HepG2 (cell line): ENCODE data around the gene ZBTB46. TPM values are rescaled to one million over a fixed set of nuclear protein-coding genes. Genes with fewer than 3 reads are reported as not detected.

Source experiments
- FOXC1 ChIP-seq: sonication (generic); formaldehyde crosslinking; IDR thresholded peaks from 2 replicates; pipeline ENCODE4 v1.8.0; 2022; ENCODE audit warnings: mild to moderate bottlenecking, missing genetic modification reagents, borderline replicate concordance
- KAT8 ChIP-seq: IDR thresholded peaks from 2 replicates; pipeline ENCODE4 v1.6.1; 2016; ENCODE audit warnings: missing genetic modification reagents, missing compliant biosample characterization
- LCORL ChIP-seq, 2 experiments: fragments of 450-650 bp in 1 of 2; sonication (generic) in 1 of 2; formaldehyde crosslinking in 1 of 2; IDR thresholded peaks; 2 replicates each; pipeline versions ENCODE4 v1.5.0 to v1.6.1; 2017 to 2020; ENCODE audit warnings: antibody characterized with exemption in 1 of 2, missing genetic modification reagents in 1 of 2
- MAFF ChIP-seq: IDR thresholded peaks from 2 replicates; pipeline ENCODE4 v1.6.1; 2011; ENCODE audit warnings: low read depth, low read length, improper control_type of control experiment
- MXI1 ChIP-seq: IDR thresholded peaks from 3 replicates; pipeline ENCODE4 v1.6.1; 2012; ENCODE audit warnings: low read depth, low read length, inconsistent platforms, borderline replicate concordance
- NFATC3 ChIP-seq: sonication (generic); formaldehyde crosslinking; IDR thresholded peaks from 2 replicates; pipeline ENCODE4 v1.5.1; 2020; ENCODE audit warnings: mild to moderate bottlenecking, missing genetic modification reagents
- ONECUT2 ChIP-seq: sonication (generic); formaldehyde crosslinking; IDR thresholded peaks from 2 replicates; pipeline ENCODE4 v1.4.0; 2020; ENCODE audit warnings: missing genetic modification reagents
- POLR2G ChIP-seq: fragments of 200-400 bp; formaldehyde crosslinking; IDR thresholded peaks from 2 replicates; pipeline ENCODE4 v1.6.1; 2018; ENCODE audit warnings: mild to moderate bottlenecking, low read depth, low read length, moderate library complexity
- RELA ChIP-seq: sonication (generic); formaldehyde crosslinking; IDR thresholded peaks from 2 replicates; pipeline ENCODE4 v1.4.0; 2020; ENCODE audit warnings: missing genetic modification reagents
- RXRB ChIP-seq: IDR thresholded peaks from 2 replicates; pipeline ENCODE4 v1.6.1; 2016; ENCODE audit warnings: borderline replicate concordance, missing genetic modification reagents, missing compliant biosample characterization
- TBP ChIP-seq: sonication (generic); formaldehyde crosslinking; IDR thresholded peaks from 2 replicates; pipeline ENCODE4 v1.5.0; 2020; ENCODE audit warnings: missing genetic modification reagents
- TRIM24 ChIP-seq: sonication (generic); formaldehyde crosslinking; IDR thresholded peaks from 2 replicates; pipeline ENCODE4 v1.8.0; 2022; ENCODE audit warnings: mild to moderate bottlenecking, missing genetic modification reagents
- ZBTB7A ChIP-seq: sonication (generic); formaldehyde crosslinking; IDR thresholded peaks from 2 replicates; pipeline ENCODE4 v1.8.0; 2022; ENCODE audit warnings: mild to moderate bottlenecking, missing genetic modification reagents
- ZNF230 ChIP-seq: sonication (generic); formaldehyde crosslinking; IDR thresholded peaks from 2 replicates; pipeline ENCODE4 v1.4.0; 2020; ENCODE audit warnings: mild to moderate bottlenecking, missing genetic modification reagents
- ZNF44 ChIP-seq: sonication (generic); formaldehyde crosslinking; IDR thresholded peaks from 2 replicates; pipeline ENCODE4 v1.5.1; 2020; ENCODE audit warnings: mild to moderate bottlenecking, missing genetic modification reagents
- ZNF616 ChIP-seq: sonication (generic); formaldehyde crosslinking; IDR thresholded peaks from 2 replicates; pipeline ENCODE4 v1.5.0; 2020; ENCODE audit warnings: low read depth, mild to moderate bottlenecking, missing genetic modification reagents
- ZSCAN30 ChIP-seq: sonication (generic); formaldehyde crosslinking; IDR thresholded peaks from 2 replicates; pipeline ENCODE4 v1.5.0; 2020; ENCODE audit warnings: mild to moderate bottlenecking, missing genetic modification reagents
- polyA plus RNA-seq, 8 experiments: library from polyadenylated mRNA; depleted of rRNA in 3 of 8; stranded (reverse) in 7 of 8; unstranded in 1 of 8; fragments of >200 nt; fragmentation: Illumina TruSeq in 4 of 8; extraction: Trizol in 4 of 8; gene quantifications; 2 replicates each; pipeline versions ENCODE4 v1.2.1 to v1.2.3, GENCODE V29; 2011 to 2016; ENCODE audit warnings: low read depth in 4 of 8, missing spikeins in 1 of 8, mixed read lengths in 1 of 8; ENCODE audit not compliant: insufficient read depth in 1 of 8
- total RNA-seq, 5 experiments: library from RNA; depleted of rRNA; stranded (reverse); fragments of >200 nt; fragmentation: Illumina TruSeq; extraction: Trizol; gene quantifications; 2 replicates each; pipeline ENCODE4 v1.2.3, GENCODE V29; 2016; ENCODE audit warnings: low read depth in 1 of 5
- TF ChIP-seq, protein P1 (sequence below): sonication (generic); formaldehyde crosslinking; conservative IDR thresholded peaks from 2 replicates; pipeline ENCODE4 v1.4.0; 2020; ENCODE audit warnings: mild to moderate bottlenecking, missing genetic modification reagents, moderate library complexity
- TF ChIP-seq, protein P2 (sequence below): sonication (generic); formaldehyde crosslinking; IDR thresholded peaks from 2 replicates; pipeline ENCODE4 v1.8.1; 2023; ENCODE audit warnings: mild to moderate bottlenecking, missing genetic modification reagents
- TF ChIP-seq, protein P3 (sequence below): sonication (generic); formaldehyde crosslinking; IDR thresholded peaks from 2 replicates; pipeline ENCODE4 v1.4.0; 2020; ENCODE audit warnings: missing genetic modification reagents, mild to moderate bottlenecking, borderline replicate concordance
- TF ChIP-seq, protein P4 (sequence below): sonication (generic); formaldehyde crosslinking; IDR thresholded peaks from 2 replicates; pipeline ENCODE4 v1.4.0; 2020; ENCODE audit warnings: missing genetic modification reagents, borderline replicate concordance

ZBTB46 gene
- total and polyA plus RNA-seq, 2 of the 13 experiments (the other 11 are each of a cell fraction or from before 2014, with no cell fraction given) = 1.6 to 13.5 TPM

DNA sequence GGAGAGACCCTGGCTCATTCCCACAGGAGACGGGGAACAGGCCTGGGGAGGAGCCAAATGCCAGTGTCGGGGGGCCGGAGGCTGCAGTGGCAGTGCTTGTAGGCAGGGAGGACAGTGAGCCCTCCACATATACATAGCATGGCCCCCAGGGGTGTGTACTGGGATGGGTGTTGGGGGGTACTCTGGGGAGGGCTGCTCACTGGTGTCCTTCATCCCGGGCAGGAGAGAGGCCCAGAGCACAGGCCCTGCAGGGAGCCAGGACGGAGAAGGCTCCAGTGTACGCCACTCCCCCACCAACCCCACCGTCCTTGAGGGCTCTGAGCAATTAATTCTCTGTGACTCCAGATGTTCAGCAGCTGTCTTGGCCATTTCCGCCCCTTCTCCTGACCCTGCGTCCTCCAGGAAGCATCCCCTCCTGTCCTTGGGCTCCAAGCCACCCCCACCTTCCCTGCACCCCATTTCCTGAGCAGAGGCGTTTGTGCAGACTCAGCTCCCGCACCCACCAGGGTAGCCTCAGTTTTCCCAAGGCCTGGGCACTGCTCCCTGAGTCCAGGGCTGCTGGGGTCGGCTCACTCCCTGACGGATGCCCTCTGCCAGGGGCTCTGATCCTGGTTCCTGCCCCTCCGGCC is 26.8 kb upstream of the ZBTB46 start (continued):
- TF ChIP-seq, protein P1, sequence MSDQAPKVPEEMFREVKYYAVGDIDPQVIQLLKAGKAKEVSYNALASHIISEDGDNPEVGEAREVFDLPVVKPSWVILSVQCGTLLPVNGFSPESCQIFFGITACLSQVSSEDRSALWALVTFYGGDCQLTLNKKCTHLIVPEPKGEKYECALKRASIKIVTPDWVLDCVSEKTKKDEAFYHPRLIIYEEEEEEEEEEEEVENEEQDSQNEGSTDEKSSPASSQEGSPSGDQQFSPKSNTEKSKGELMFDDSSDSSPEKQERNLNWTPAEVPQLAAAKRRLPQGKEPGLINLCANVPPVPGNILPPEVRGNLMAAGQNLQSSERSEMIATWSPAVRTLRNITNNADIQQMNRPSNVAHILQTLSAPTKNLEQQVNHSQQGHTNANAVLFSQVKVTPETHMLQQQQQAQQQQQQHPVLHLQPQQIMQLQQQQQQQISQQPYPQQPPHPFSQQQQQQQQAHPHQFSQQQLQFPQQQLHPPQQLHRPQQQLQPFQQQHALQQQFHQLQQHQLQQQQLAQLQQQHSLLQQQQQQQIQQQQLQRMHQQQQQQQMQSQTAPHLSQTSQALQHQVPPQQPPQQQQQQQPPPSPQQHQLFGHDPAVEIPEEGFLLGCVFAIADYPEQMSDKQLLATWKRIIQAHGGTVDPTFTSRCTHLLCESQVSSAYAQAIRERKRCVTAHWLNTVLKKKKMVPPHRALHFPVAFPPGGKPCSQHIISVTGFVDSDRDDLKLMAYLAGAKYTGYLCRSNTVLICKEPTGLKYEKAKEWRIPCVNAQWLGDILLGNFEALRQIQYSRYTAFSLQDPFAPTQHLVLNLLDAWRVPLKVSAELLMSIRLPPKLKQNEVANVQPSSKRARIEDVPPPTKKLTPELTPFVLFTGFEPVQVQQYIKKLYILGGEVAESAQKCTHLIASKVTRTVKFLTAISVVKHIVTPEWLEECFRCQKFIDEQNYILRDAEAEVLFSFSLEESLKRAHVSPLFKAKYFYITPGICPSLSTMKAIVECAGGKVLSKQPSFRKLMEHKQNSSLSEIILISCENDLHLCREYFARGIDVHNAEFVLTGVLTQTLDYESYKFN (CRISPR knock-in tag) = no peak; the same call in 1 of the 2 replicates
- 0 out of 2 replicates have a peak, but pooled peaks have one; percentile 12 for TF ChIP-seq MAFF
- TF ChIP-seq POLR2G = peak; percentile 28
- TF ChIP-seq MXI1 = no peak
- TF ChIP-seq, protein P2, sequence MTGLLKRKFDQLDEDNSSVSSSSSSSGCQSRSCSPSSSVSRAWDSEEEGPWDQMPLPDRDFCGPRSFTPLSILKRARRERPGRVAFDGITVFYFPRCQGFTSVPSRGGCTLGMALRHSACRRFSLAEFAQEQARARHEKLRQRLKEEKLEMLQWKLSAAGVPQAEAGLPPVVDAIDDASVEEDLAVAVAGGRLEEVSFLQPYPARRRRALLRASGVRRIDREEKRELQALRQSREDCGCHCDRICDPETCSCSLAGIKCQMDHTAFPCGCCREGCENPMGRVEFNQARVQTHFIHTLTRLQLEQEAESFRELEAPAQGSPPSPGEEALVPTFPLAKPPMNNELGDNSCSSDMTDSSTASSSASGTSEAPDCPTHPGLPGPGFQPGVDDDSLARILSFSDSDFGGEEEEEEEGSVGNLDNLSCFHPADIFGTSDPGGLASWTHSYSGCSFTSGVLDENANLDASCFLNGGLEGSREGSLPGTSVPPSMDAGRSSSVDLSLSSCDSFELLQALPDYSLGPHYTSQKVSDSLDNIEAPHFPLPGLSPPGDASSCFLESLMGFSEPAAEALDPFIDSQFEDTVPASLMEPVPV (CRISPR knock-in tag) = 0 out of 2 replicates have a peak, but pooled peaks have one; percentile 37
- no peak for TF ChIP-seq LCORL (IDR thresholded peaks at IDR 0.05)
- 0 out of 2 replicates have a peak, but pooled peaks have one; percentile 7 for TF ChIP-seq LCORL (CRISPR knock-in tag; IDR thresholded peaks at IDR 0.05)
- no peak; the same call in 1 of the 2 replicates for TF ChIP-seq KAT8 (CRISPR knock-in tag)
- TF ChIP-seq ZNF616 (CRISPR knock-in tag) = no peak
- no peak for TF ChIP-seq ZNF230 (CRISPR knock-in tag)
- TF ChIP-seq RELA (CRISPR knock-in tag) = no peak
- no peak for TF ChIP-seq TRIM24 (CRISPR knock-in tag)
- TF ChIP-seq RXRB (CRISPR knock-in tag) = no peak
- no peak for TF ChIP-seq FOXC1
- no peak for TF ChIP-seq ZNF44 (CRISPR knock-in tag)
- no peak for TF ChIP-seq NFATC3 (CRISPR knock-in tag)
- TF ChIP-seq ZBTB7A = peak; percentile 4; the same call in 1 of the 2 replicates
- TF ChIP-seq ONECUT2 (CRISPR knock-in tag) = no peak
- no peak for TF ChIP-seq ZSCAN30 (CRISPR knock-in tag)
- TF ChIP-seq, protein P3, sequence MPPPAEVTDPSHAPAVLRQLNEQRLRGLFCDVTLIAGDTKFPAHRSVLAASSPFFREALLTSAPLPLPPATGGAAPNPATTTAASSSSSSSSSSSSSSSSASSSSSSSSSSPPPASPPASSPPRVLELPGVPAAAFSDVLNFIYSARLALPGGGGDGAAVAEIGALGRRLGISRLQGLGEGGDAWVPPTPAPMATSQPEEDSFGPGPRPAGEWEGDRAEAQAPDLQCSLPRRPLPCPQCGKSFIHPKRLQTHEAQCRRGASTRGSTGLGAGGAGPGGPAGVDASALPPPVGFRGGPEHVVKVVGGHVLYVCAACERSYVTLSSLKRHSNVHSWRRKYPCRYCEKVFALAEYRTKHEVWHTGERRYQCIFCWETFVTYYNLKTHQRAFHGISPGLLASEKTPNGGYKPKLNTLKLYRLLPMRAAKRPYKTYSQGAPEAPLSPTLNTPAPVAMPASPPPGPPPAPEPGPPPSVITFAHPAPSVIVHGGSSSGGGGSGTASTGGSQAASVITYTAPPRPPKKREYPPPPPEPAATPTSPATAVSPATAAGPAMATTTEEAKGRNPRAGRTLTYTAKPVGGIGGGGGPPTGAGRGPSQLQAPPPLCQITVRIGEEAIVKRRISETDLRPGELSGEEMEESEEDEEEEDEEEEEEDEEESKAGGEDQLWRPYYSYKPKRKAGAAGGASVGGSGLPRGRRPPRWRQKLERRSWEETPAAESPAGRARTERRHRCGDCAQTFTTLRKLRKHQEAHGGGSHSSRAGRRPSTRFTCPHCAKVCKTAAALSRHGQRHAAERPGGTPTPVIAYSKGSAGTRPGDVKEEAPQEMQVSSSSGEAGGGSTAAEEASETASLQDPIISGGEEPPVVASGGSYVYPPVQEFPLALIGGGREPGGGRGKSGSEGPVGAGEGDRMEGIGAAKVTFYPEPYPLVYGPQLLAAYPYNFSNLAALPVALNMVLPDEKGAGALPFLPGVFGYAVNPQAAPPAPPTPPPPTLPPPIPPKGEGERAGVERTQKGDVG = no peak
- TF ChIP-seq TBP (CRISPR knock-in tag) = no peak
- TF ChIP-seq, protein P4, sequence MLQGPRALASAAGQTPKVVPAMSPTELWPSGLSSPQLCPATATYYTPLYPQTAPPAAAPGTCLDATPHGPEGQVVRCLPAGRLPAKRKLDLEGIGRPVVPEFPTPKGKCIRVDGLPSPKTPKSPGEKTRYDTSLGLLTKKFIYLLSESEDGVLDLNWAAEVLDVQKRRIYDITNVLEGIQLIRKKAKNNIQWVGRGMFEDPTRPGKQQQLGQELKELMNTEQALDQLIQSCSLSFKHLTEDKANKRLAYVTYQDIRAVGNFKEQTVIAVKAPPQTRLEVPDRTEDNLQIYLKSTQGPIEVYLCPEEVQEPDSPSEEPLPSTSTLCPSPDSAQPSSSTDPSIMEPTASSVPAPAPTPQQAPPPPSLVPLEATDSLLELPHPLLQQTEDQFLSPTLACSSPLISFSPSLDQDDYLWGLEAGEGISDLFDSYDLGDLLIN (CRISPR knock-in tag) = no peak
